A673 (cell line): Measurements from ENCODE around the gene ABT1. TPM values are rescaled to one million over a fixed set of nuclear protein-coding genes. Genes with fewer than 3 reads are reported as not detected.

ENCODE experiments used
- BruUV-seq: library from RNA; stranded (reverse); fragments of 400-500 nt; replicated peaks from 2 replicates; lab custom pipeline; 2021; lab: Mats Ljungman, UMichigan
- CTCF ChIA-PET: fragments of 300-600 bp; sonication (Branson Sonifier 250); formaldehyde crosslinking; loops from one replicate; lab custom pipeline; 2022; ENCODE audit warnings: antibody characterized with exemption; lab: Charles Lee
- POLR2A ChIA-PET: fragments of 300-600 bp; sonication (Branson Sonifier 250); formaldehyde crosslinking; loops from one replicate; lab custom pipeline; 2022; ENCODE audit warnings: antibody characterized with exemption; ENCODE audit not compliant: low non-redundant PET; lab: Charles Lee
- DNase-seq: peaks from one replicate; pipeline ENCODE4 v3.0.0-alpha.2; 2015; ENCODE audit warnings: low spot score
- H3K27ac ChIP-seq: fragments of 200-600 bp; sonication (generic); 2 replicates; pipeline ENCODE4 v1.5.1; 2016; ENCODE audit warnings: mixed run types, low read depth, mild to moderate bottlenecking, mixed read lengths, antibody characterized with exemption, low read length; ENCODE audit not compliant: poor library complexity, severe bottlenecking
- H3K27me3 ChIP-seq: fragments of 200-600 bp; sonication (generic); replicated peaks from 2 replicates; pipeline ENCODE4 v1.6.1; 2017; ENCODE audit warnings: mixed run types, low read depth, mild to moderate bottlenecking, mixed read lengths, antibody characterized with exemption, low read length; ENCODE audit not compliant: insufficient read depth, poor library complexity
- H3K36me3 ChIP-seq: fragments of 200-600 bp; sonication (generic); 2 replicates; pipeline ENCODE4 v1.6.1; 2016; ENCODE audit warnings: mixed run types, mild to moderate bottlenecking, mixed read lengths, antibody characterized with exemption, low read length; ENCODE audit not compliant: insufficient read depth, poor library complexity, severe bottlenecking
- H3K4me1 ChIP-seq: fragments of 200-600 bp; sonication (generic); 2 replicates; pipeline ENCODE4 v1.6.1; 2017; ENCODE audit warnings: mixed run types, mild to moderate bottlenecking, mixed read lengths, antibody characterized with exemption, low read length; ENCODE audit not compliant: insufficient read depth, poor library complexity, severe bottlenecking
- H3K4me3 ChIP-seq: fragments of 200-600 bp; sonication (generic); 2 replicates; pipeline ENCODE4 v1.5.1; 2016; ENCODE audit warnings: low read depth, mixed run types, mild to moderate bottlenecking, mixed read lengths, low read length; ENCODE audit not compliant: poor library complexity, severe bottlenecking
- H3K9me3 ChIP-seq: fragments of 200-600 bp; sonication (generic); 2 replicates; pipeline ENCODE4 v1.6.1; 2016; ENCODE audit warnings: mixed run types, low read depth, mild to moderate bottlenecking, mixed read lengths, antibody characterized with exemption, low read length; ENCODE audit not compliant: poor library complexity, severe bottlenecking
- EZH2 ChIP-seq: fragments of 200-600 bp; sonication (generic); IDR thresholded peaks from 2 replicates; pipeline ENCODE4 v1.6.1; 2017; ENCODE audit warnings: borderline replicate concordance, low read depth, mild to moderate bottlenecking, mixed read lengths, antibody characterized with exemption, low read length; ENCODE audit not compliant: poor library complexity, severe bottlenecking
- intact Hi-C: fragments of 100-400 bp; cut with micrococcal nuclease; formaldehyde crosslinking; loops from one replicate; pipeline ENCODE4 v1.10.0; 2022; ENCODE audit not compliant: unreplicated experiment
- total RNA-seq: library from RNA; stranded (reverse); gene quantifications from 2 replicates; pipeline ENCODE4 v1.2.3, GENCODE V29; 2021
- TF ChIP-seq, protein P1 (sequence below): fragments of 300-800, 200-600 bp; sonication (generic); conservative IDR thresholded peaks from 2 replicates; pipeline ENCODE4 v1.5.1; 2017; ENCODE audit warnings: low read depth, mild to moderate bottlenecking, antibody characterized with exemption, low read length, moderate library complexity, mixed read lengths

Gene ABT1
- total RNA-seq, 1 experiment from 2014 or later = 18.1 TPM

DNA sequence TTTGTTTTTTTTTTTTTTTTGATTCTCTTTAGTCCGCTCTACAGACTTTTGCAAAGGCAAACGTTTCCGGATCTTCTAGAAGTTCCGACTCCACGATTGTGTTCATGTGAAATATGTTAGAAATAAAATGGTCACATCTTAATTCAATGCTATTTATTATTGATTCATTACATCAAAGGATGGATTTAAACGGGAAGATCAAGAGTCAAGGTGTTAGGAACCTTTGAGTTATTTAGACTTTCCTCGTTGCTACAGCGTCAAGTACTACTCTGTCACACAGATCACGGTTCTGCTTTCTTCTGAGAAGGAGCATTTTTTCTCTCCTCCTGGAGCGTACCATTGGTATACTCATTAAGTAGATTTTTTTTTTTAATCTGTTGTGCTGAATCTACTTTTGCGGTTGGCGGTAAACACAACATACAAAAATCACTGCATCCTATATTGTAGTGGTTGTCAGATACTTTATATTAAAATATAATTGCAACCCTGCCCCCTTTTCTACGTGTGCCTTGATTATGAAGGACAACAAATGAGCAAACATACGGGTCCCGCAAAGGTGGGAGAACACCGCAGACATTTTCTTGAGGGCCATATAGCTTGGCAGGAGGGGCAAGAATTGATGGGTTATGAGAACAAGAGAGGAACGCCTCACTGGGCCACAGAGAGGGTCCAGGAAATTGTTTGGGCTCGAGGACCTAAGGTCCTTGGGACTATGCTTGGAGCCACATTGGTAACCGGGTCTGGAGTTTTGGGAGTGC is 41.1 kb upstream of the ABT1 start:
- Histone ChIP-seq H3K27me3 (no peaks in the 10 kb centered on the region), H3K4me1 (no peaks in the 10 kb centered on the region), H3K36me3 (no peaks in the 10 kb centered on the region), H3K9me3 (no peaks in the 10 kb centered on the region), H3K4me3 (peak overlapping the region; percentile 61), H3K27ac (peak overlapping the region; percentile 69)
- BruUV-seq = no TSS peak
- DNase-seq = peak; percentile 67
- TF ChIP-seq EZH2 = no peak
- TF ChIP-seq, protein P1, sequence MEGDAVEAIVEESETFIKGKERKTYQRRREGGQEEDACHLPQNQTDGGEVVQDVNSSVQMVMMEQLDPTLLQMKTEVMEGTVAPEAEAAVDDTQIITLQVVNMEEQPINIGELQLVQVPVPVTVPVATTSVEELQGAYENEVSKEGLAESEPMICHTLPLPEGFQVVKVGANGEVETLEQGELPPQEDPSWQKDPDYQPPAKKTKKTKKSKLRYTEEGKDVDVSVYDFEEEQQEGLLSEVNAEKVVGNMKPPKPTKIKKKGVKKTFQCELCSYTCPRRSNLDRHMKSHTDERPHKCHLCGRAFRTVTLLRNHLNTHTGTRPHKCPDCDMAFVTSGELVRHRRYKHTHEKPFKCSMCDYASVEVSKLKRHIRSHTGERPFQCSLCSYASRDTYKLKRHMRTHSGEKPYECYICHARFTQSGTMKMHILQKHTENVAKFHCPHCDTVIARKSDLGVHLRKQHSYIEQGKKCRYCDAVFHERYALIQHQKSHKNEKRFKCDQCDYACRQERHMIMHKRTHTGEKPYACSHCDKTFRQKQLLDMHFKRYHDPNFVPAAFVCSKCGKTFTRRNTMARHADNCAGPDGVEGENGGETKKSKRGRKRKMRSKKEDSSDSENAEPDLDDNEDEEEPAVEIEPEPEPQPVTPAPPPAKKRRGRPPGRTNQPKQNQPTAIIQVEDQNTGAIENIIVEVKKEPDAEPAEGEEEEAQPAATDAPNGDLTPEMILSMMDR = no peak
- CTCF ChIA-PET = interaction anchor here (1.2 to 1.4 kb wide), 3 partner anchors 13 to 214 kb away, joined by 5 to 7 read pairs (median 5); no protein-coding TSS in a partner anchor
- POLR2A ChIA-PET = interaction anchor here (0.7 kb wide), 1 partner anchor 269 kb away, joined by 5 read pairs; no protein-coding TSS in a partner anchor
- intact Hi-C loops = loop anchor here (2.0 to 10.0 kb wide), 5 partner anchors 13 to 501 kb away; a partner anchor contains a TSS

DNA sequence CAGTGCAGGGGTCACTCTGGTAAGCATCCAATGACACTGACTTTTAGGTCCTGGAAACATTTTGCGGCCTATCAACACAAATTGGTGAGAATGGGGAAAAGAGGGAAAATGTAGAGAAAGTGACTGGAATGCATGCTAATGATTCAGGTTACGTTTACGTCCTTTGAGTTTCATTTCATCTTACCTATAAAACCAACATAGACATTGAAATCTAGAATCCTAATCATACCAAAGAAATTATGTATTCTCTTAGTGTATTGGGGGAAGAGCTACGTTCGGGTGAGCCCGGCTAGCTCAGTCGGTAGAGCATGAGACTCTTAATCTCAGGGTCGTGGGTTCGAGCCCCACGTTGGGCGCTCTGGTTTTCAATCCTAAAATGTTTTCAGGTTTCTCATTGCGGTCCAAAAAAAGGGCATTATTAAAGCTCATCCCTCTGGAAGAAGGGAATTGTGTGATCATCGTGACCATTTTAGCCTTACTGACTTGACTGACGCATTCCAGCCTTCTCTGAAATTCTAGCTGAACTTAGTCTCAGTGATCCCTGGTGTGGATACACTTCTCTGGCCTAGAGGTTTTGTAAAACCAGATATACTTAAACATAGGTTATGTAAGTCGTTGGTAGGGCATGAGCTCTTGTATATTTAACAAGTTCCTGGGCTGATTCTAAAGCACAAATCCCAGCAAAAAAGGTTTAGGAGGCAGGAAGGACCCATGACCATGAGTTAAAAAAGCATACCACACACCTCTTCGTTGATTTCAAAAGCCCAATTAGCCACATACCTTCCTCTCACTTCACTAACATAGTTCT is 40.3 kb upstream of the ABT1 start:
- H3K27ac ChIP-seq = peak overlapping the region; percentile 69
- no peaks in the 10 kb centered on the region for H3K9me3 ChIP-seq
- TF ChIP-seq, protein P1 = no peak
- DNase-seq = peak; percentile 95
- H3K36me3 ChIP-seq = no peaks in the 10 kb centered on the region
- intact Hi-C loops = loop anchor here (5.0 to 10.0 kb wide), 3 partner anchors 244 to 502 kb away; a partner anchor contains a TSS
- CTCF ChIA-PET = interaction anchor here (0.6 to 1.4 kb wide), 4 partner anchors 12 to 234 kb away, joined by 3 to 8 read pairs (median 6); no protein-coding TSS in a partner anchor
- H3K4me3 ChIP-seq = peak overlapping the region; percentile 61
- H3K4me1 ChIP-seq = no peaks in the 10 kb centered on the region
- BruUV-seq = TSS peak; percentile 100
- POLR2A ChIA-PET = interaction anchor here (0.7 kb wide), 1 partner anchor 270 kb away, joined by 5 read pairs; no protein-coding TSS in a partner anchor
- H3K27me3 ChIP-seq = no peaks in the 10 kb centered on the region

- ChIA-PET POLR2A (no interaction called here), CTCF (no interaction called here)
- Histone ChIP-seq H3K27me3 (no peaks in the 10 kb centered on the region), H3K27ac (no peak overlapping the region), H3K4me3 (no peak overlapping the region), H3K4me1 (no peaks in the 10 kb centered on the region), H3K36me3 (no peaks in the 10 kb centered on the region), H3K9me3 (no peaks in the 10 kb centered on the region)
- TF ChIP-seq, protein P1 = no peak
- no peak for TF ChIP-seq EZH2
- no TSS peak for BruUV-seq
- DNase-seq = no peak
- intact Hi-C loops = no loop called here
Measured at GRCh38 chr6:26561533-26562466, 35.0 kb upstream of the ABT1 start.
